Stimulated activated CD4-positive, alpha-beta T cell treated with anti-CD3 and anti-CD28 coated beads, TNF-alpha, amount 100 ng/mL, for 4 hours (primary cell): ENCODE results near the gene OMD.

Experiments
- DNase-seq, 3 experiments: peaks; one replicate each; pipeline ENCODE4 v3.0.0-alpha.2; 2020; ENCODE audit warnings: low read depth in 3 of 3

OMD gene

GRCh38 chr9:92369075-92369474, 55.2 kb downstream of the OMD start:
- no peak for DNase-seq
